Measurements from ENCODE around the gene CD34.

The CD34 gene

GRCh38 chr1:207850621-207851407 is 60.1 kb downstream of the CD34 start:
- DNase-seq: no peak

- no peak for DNase-seq
These were observed 61.3 kb downstream of the CD34 start for GRCh38 chr1:207849646-207850045.

GRCh38 chr1:207849016-207849415 is 61.9 kb downstream of the CD34 start:
- DNase-seq: no peak

GRCh38 chr1:207848234-207848633 is 62.7 kb downstream of the CD34 start:
- no peak for DNase-seq

GRCh38 chr1:207847116-207847515 is 63.8 kb downstream of the CD34 start:
- no peak for DNase-seq

- no peak for DNase-seq
These were observed 65.8 kb downstream of the CD34 start for GRCh38 chr1:207845109-207845508.

- no peak for DNase-seq
These were observed 66.6 kb downstream of the CD34 start for GRCh38 chr1:207844371-207844770.

GRCh38 chr1:207842506-207842905 is 68.4 kb downstream of the CD34 start:
- no peak for DNase-seq

GRCh38 chr1:207841901-207842300 is 69.0 kb downstream of the CD34 start:
- DNase-seq: no peak

GRCh38 chr1:207841293-207841692 is 69.6 kb downstream of the CD34 start:
- DNase-seq: no peak

GRCh38 chr1:207840380-207840779 is 70.5 kb downstream of the CD34 start:
- no peak for DNase-seq

- no peak for DNase-seq
These were observed 71.9 kb downstream of the CD34 start for GRCh38 chr1:207839083-207839413.

- DNase-seq: no peak
These were observed 72.5 kb downstream of the CD34 start for GRCh38 chr1:207838156-207839082.

GRCh38 chr1:207837673-207838072 is 73.3 kb downstream of the CD34 start:
- DNase-seq: no peak

GRCh38 chr1:207836591-207837347 is 74.2 kb downstream of the CD34 start:
- no peak for DNase-seq

- DNase-seq: no peak
These were observed 75.0 kb downstream of the CD34 start for GRCh38 chr1:207835958-207836357.

- DNase-seq: no peak
These were observed 76.8 kb downstream of the CD34 start for GRCh38 chr1:207833956-207834660.

- no peak for DNase-seq
These were observed 77.5 kb downstream of the CD34 start for GRCh38 chr1:207833381-207833780.

- no peak for DNase-seq
These were observed 78.1 kb downstream of the CD34 start for GRCh38 chr1:207832796-207833195.

- no peak for DNase-seq
These were observed 79.2 kb downstream of the CD34 start for GRCh38 chr1:207831517-207832327.
